ENCODE measurements around the gene PRR36.
A peak's percentile ranks its signal among the peaks of the same experiment; 100 is the strongest.

The PRR36 gene

GRCh38 chr19:7916103-7916954, 42.1 kb upstream of the PRR36 start:
- TF ChIP-seq CTCF (conservative IDR thresholded peaks at IDR 0.05; ENCODE audit: control insufficient read depth, insufficient read depth, low read depth, low read length): no peak
- peak overlapping the region; percentile 10 for H3K4me3 ChIP-seq (ENCODE audit: control insufficient read depth, low read depth, low read length)
- no peak for DNase-seq (ENCODE audit: low read depth)

GRCh38 chr19:7915250-7916102, 41.3 kb upstream of the PRR36 start:
- no peak for TF ChIP-seq CTCF (conservative IDR thresholded peaks at IDR 0.05; ENCODE audit: control insufficient read depth, insufficient read depth, low read depth, low read length)
- DNase-seq (ENCODE audit: low read depth): no peak
- peak overlapping the region; percentile 10 for H3K4me3 ChIP-seq (ENCODE audit: control insufficient read depth, low read depth, low read length)

DNA sequence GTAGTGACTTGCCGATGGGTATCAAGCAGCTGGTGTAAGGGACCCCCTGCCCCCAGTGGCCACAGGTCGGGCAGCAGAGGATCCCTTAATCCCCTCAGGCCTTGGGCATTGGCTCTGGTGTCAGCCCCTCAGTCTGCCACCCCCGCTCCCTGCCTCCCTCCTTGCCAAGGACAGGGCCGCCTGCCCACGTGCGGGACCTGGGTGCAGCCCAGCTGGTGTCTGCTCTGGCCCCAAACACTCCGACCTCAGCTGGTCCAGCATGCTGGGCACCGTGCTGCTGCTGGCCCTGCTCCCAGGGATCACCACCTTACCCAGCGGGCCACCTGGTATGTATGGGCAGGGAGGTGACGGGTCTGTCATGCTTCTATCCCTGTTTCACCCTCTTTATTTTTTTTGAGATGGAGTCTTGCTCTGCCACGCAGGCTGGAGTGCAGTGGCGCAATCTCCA, 40.4 kb upstream of the PRR36 start, which contains the start of gene TGFBR3L:
Gene TGFBR3L (plus strand): TSS at position 233 of the 448 bp plus-strand sequence.
- H3K4me3 ChIP-seq (ENCODE audit: control insufficient read depth, low read depth, low read length): no peak within 1 kb of the TSS
- DNase-seq (ENCODE audit: low read depth): no peak
- no peak for TF ChIP-seq CTCF (conservative IDR thresholded peaks at IDR 0.05; ENCODE audit: control insufficient read depth, insufficient read depth, low read depth, low read length)

DNA sequence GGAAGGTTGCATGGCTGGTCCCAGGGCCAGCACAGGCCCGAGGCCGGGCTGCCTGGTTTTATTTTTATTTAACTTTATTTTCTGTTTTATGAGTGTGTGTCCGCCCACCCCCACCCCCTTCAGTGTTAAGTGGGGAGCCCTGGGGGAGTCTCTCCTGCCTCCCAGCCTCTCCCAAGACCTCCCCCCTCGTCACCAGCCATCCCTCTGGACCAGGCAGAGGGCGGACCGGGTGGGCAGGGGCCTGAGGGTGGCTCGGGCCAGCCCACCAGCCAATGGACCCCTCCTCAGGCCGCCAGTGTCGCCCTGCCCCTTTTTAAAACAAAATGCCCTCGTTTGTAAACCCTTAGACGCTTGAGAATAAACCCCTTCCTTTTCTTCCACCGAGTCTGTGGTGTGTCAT, 39.9 kb upstream of the PRR36 start:
- TF ChIP-seq CTCF (conservative IDR thresholded peaks at IDR 0.05; ENCODE audit: control insufficient read depth, insufficient read depth, low read depth, low read length): no peak
- DNase-seq (ENCODE audit: low read depth): no peak

DNA sequence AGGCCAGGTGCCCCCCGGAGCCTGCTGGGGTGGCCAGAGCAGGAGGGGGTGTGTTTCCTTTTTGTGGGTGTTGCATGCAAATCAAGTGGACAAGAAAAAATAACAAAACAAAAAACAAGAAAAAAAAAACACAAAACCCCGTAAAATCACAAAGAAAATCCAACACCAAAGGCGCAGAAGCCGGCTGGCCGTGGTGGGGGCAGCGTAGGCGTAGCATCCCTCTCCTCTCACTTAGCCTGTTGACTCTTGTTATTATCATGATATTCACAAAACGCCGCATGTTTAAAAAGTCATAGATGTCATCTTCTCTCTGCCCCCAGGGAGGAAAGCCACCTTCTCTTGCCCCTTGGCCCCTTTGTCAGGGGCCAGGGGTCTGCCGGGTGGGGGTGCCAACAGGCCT, 39.5 kb upstream of the PRR36 start:
- no peak for DNase-seq (ENCODE audit: low read depth)
- no peak for TF ChIP-seq CTCF (conservative IDR thresholded peaks at IDR 0.05; ENCODE audit: control insufficient read depth, insufficient read depth, low read depth, low read length)
- H3K4me3 ChIP-seq (ENCODE audit: control insufficient read depth, low read depth, low read length): no peak overlapping the region

More for the DNA sequence above, 39.9 kb upstream of the PRR36 start:
- H3K4me3 ChIP-seq (ENCODE audit: control insufficient read depth, low read depth, low read length): no peak overlapping the region

GRCh38 chr19:7912697-7913564, 38.7 kb upstream of the PRR36 start:
- no peak for TF ChIP-seq CTCF (conservative IDR thresholded peaks at IDR 0.05; ENCODE audit: control insufficient read depth, insufficient read depth, low read depth, low read length)
- no peak overlapping the region for H3K4me3 ChIP-seq (ENCODE audit: control insufficient read depth, low read depth, low read length)

More at GRCh38 chr19:7912697-7913564, 38.7 kb upstream of the PRR36 start:
- DNase-seq (ENCODE audit: low read depth): no peak
